Osteocyte (in vitro differentiated cells): ENCODE measurements around the gene ABLIM1. TPM values are rescaled to one million over a fixed set of nuclear protein-coding genes. Genes with fewer than 3 reads are reported as not detected.

Source experiments
- DNase-seq: peaks from one replicate; pipeline ENCODE4 v3.0.0; 2021; ENCODE audit warnings: mixed read lengths; ENCODE audit not compliant: unreplicated experiment; ENCODE audit errors: extremely low spot score
- H3K27ac Mint-ChIP-seq: one replicate; pipeline ENCODE4 v1.8.0; 2021; ENCODE audit warnings: mild to moderate bottlenecking, mixed read lengths; ENCODE audit not compliant: unreplicated experiment
- H3K27me3 Mint-ChIP-seq: one replicate; pipeline ENCODE4 v1.8.0; 2021; ENCODE audit warnings: mixed read lengths; ENCODE audit not compliant: unreplicated experiment
- H3K36me3 Mint-ChIP-seq: one replicate; pipeline ENCODE4 v1.8.0; 2021; ENCODE audit warnings: mixed read lengths; ENCODE audit not compliant: unreplicated experiment
- H3K4me1 Mint-ChIP-seq: one replicate; pipeline ENCODE4 v1.8.0; 2021; ENCODE audit warnings: mixed read lengths; ENCODE audit not compliant: unreplicated experiment
- H3K4me3 Mint-ChIP-seq: one replicate; pipeline ENCODE4 v1.8.0; 2021; ENCODE audit warnings: mild to moderate bottlenecking, moderate library complexity, mixed read lengths; ENCODE audit not compliant: unreplicated experiment
- H3K9me3 Mint-ChIP-seq: one replicate; pipeline ENCODE4 v1.8.0; 2021; ENCODE audit warnings: mixed read lengths; ENCODE audit not compliant: unreplicated experiment
- total RNA-seq: library from RNA; stranded (reverse); gene quantifications from 2 replicates; pipeline ENCODE4 v1.2.1, GENCODE V29; 2021
- TF ChIP-seq, protein P1 (sequence below): fragments of 200-600 bp; sonication (generic); IDR thresholded peaks from 2 replicates; pipeline ENCODE4 v1.5.0; 2021; ENCODE audit warnings: antibody characterized with exemption, mild to moderate bottlenecking, moderate library complexity

The ABLIM1 gene
- total RNA-seq, 1 donor from 2014 or later, result 39.0 TPM

DNA sequence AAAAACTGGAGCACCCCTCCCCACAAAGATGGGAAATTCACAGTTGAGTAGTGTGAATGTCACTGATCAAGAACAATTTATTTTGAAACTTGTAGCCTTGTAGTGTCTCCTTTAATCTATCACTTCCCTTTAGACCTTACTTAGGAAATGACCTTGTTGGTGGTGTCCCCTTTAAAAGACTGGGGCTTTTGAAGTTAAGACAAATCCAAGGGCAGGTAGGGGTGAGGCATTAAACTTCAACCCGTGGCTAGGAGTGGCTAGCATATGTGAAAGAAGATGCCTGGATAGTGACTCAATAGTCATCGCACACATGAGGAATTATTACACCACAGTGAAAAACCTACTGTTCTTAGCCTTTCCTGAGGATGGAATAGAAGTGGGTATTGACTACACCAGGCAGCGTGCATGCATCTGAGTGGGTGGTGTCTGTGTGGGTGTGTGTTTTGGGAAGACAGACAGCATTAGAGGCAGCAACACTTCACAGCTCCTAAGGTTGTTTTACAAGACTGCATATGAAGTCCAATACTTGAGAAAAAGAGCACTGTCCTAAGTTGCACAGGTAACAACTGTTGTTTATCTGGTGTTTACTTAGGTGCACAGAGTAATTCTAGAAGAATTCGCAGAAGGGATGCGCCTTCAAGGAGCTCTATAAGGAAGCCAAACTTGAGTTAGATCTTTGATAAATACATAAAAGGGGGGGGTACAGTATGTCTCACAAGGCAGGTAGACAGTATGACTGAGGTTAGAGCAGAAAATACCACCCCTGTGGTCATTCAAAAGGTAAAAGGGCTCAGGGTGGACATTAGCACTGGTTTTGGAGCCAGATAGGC, 32.9 kb downstream of the ABLIM1 start:
- Mint-ChIP-seq H3K9me3 (peaks cover 4% of the 10 kb centered on the region), H3K4me1 (peaks cover 45% of the 10 kb centered on the region), H3K27me3 (no peaks in the 10 kb centered on the region), H3K27ac (no peak overlapping the region), H3K4me3 (no peak overlapping the region), H3K36me3 (no peaks in the 10 kb centered on the region)
- no peak for DNase-seq
- TF ChIP-seq, protein P1, sequence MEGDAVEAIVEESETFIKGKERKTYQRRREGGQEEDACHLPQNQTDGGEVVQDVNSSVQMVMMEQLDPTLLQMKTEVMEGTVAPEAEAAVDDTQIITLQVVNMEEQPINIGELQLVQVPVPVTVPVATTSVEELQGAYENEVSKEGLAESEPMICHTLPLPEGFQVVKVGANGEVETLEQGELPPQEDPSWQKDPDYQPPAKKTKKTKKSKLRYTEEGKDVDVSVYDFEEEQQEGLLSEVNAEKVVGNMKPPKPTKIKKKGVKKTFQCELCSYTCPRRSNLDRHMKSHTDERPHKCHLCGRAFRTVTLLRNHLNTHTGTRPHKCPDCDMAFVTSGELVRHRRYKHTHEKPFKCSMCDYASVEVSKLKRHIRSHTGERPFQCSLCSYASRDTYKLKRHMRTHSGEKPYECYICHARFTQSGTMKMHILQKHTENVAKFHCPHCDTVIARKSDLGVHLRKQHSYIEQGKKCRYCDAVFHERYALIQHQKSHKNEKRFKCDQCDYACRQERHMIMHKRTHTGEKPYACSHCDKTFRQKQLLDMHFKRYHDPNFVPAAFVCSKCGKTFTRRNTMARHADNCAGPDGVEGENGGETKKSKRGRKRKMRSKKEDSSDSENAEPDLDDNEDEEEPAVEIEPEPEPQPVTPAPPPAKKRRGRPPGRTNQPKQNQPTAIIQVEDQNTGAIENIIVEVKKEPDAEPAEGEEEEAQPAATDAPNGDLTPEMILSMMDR, result no peak

DNA sequence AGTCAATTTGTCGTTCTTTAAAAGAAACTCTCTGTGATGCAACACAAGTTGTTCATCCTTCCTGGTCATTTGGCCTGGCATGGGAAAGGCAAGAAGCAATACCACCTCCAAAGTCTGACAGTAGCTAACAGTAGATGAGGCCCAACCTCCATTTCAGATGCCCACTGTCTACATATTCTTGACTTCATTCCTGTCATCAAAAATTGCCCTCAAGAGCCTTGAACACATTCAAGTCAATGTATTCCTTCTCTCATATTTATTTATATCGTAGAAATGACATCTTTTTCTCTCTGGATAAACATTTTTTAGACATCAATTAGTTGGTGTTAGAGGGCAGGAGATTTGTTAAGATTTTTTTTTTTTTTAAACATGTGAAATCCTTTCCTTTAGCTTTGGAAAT, 33.7 kb downstream of the ABLIM1 start:
- H3K4me1 Mint-ChIP-seq, result peaks cover 49% of the 10 kb centered on the region
- no peaks in the 10 kb centered on the region for H3K36me3 Mint-ChIP-seq
- peaks cover 4% of the 10 kb centered on the region for H3K9me3 Mint-ChIP-seq
- H3K4me3 Mint-ChIP-seq, result no peak overlapping the region
- TF ChIP-seq, protein P1, result no peak
- H3K27ac Mint-ChIP-seq, result peak overlapping the region; percentile 61
- H3K27me3 Mint-ChIP-seq, result no peaks in the 10 kb centered on the region
- DNase-seq, result no peak

DNA sequence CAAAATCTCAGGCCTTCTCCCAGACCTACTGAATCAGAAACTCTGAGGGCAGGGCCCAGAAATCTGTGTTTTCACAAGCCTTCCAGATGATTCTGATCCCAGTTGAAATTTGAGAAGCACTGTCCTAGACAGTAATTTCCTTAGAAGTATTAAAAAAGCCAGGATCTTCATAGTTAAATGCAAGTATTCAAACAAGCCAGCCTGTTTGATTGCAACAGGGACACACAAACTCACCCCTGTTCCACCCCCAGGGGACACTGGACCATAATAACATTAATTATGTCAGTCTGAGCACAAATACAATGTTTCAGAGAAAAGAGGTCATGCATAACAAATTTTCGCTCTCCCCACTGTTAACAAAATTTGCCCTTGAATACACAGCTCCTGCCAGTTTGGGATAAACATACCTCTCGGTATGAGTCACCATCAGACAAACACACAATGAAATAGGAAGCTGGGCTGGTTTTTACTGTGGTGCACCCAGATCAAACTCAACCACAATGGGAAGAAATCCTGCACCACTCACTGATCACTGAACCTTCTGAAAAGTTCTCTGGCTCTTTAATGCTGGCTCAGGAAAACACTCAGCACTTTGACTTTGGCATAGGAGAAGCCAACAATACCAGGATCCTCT, 34.3 kb downstream of the ABLIM1 start:
- peaks cover 4% of the 10 kb centered on the region for H3K9me3 Mint-ChIP-seq
- TF ChIP-seq, protein P1, result no peak
- H3K27ac Mint-ChIP-seq, result peak overlapping the region; percentile 61
- H3K36me3 Mint-ChIP-seq, result no peaks in the 10 kb centered on the region
- no peaks in the 10 kb centered on the region for H3K27me3 Mint-ChIP-seq
- H3K4me1 Mint-ChIP-seq, result peaks cover 53% of the 10 kb centered on the region
- no peak for DNase-seq
- no peak overlapping the region for H3K4me3 Mint-ChIP-seq

DNA sequence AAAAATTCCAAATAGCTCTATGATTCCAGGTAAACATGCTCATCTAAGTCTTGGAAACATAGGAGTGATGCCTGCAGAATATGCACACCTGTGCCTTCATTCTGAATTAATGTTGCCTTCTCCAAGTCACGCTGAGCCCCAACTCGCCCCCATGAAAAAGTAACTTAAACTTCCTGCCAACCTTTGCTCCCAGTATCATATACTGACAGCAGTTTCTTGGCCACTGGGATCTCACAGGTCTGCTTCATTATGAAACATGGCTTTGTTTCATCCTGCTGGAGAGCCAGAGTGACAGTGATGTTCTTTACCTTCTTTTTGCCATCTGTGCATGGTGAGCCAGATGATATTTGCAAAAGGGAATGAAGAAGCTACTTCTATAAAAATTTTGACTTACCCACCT, 34.9 kb downstream of the ABLIM1 start:
- H3K36me3 Mint-ChIP-seq, result no peaks in the 10 kb centered on the region
- H3K4me1 Mint-ChIP-seq, result peaks cover 52% of the 10 kb centered on the region
- peaks cover 4% of the 10 kb centered on the region for H3K9me3 Mint-ChIP-seq
- peak overlapping the region; percentile 61 for H3K27ac Mint-ChIP-seq
- no peak for DNase-seq
- TF ChIP-seq, protein P1, result no peak
- no peaks in the 10 kb centered on the region for H3K27me3 Mint-ChIP-seq
- no peak overlapping the region for H3K4me3 Mint-ChIP-seq

DNA sequence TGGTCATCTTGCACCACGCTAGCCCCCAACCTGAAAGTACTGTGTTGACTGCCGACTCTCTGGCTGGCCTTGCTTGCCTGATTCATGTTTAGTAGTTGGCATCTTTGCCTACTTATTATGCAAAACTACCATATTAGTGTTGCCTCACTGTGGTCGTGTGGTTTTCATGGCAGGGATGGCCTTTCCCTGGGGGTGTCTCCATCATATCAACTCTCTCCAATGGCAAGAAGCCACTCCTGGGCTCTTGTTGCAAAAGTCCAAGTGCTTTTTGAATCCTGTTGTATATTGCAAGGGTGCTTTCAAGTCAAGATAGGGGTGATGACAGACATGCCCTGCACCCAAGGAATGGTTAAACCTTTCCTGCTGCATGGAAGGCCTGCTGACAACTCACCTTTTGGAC, 39.4 kb downstream of the ABLIM1 start:
- H3K9me3 Mint-ChIP-seq, result no peaks in the 10 kb centered on the region
- no peak overlapping the region for H3K4me3 Mint-ChIP-seq
- peaks cover 45% of the 10 kb centered on the region for H3K4me1 Mint-ChIP-seq
- TF ChIP-seq, protein P1, result no peak
- no peaks in the 10 kb centered on the region for H3K36me3 Mint-ChIP-seq
- no peaks in the 10 kb centered on the region for H3K27me3 Mint-ChIP-seq
- H3K27ac Mint-ChIP-seq, result no peak overlapping the region
- DNase-seq, result no peak
